MM.1S (cell line): Measurements from ENCODE around the gene CHRNA4.

Experiments used
- EZH2phosphoT487 ChIP-seq: fragments of 300-600 bp; sonication (generic); IDR thresholded peaks from 2 replicates; pipeline ENCODE4 v1.6.1; 2018; ENCODE audit warnings: antibody characterized with exemption, low read length
- TF ChIP-seq, protein P1 (sequence below): fragments of 300-600 bp; sonication (generic); IDR thresholded peaks from 2 replicates; pipeline ENCODE4 v1.5.1; 2016; ENCODE audit warnings: antibody characterized with exemption, low read length, mixed read lengths

GRCh38 chr20:63297371-63297781, 63.8 kb downstream of the CHRNA4 start:
- TF ChIP-seq, protein P1, sequence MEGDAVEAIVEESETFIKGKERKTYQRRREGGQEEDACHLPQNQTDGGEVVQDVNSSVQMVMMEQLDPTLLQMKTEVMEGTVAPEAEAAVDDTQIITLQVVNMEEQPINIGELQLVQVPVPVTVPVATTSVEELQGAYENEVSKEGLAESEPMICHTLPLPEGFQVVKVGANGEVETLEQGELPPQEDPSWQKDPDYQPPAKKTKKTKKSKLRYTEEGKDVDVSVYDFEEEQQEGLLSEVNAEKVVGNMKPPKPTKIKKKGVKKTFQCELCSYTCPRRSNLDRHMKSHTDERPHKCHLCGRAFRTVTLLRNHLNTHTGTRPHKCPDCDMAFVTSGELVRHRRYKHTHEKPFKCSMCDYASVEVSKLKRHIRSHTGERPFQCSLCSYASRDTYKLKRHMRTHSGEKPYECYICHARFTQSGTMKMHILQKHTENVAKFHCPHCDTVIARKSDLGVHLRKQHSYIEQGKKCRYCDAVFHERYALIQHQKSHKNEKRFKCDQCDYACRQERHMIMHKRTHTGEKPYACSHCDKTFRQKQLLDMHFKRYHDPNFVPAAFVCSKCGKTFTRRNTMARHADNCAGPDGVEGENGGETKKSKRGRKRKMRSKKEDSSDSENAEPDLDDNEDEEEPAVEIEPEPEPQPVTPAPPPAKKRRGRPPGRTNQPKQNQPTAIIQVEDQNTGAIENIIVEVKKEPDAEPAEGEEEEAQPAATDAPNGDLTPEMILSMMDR, result no peak
- no peak for TF ChIP-seq EZH2phosphoT487
